Coronary artery (tissue), 2 donors: Measurements from ENCODE around the gene C16orf78.

ENCODE experiments used
- DNase-seq: peaks from one replicate; pipeline ENCODE4 v3.0.0-alpha.2; 2017; ENCODE audit warnings: low spot score
- H3K27ac ChIP-seq, 2 donors: fragments of 200-600 bp; sonication (generic); one replicate each; pipeline ENCODE4 v1.5.1; 2016 to 2019
- H3K4me3 ChIP-seq: fragments of 200-600 bp; sonication (generic); 2 replicates; pipeline ENCODE4 v1.5.1; 2016; ENCODE audit warnings: mild to moderate bottlenecking, moderate library complexity
- TF ChIP-seq, protein P1 (sequence below): fragments of 200-600 bp; sonication (generic); IDR thresholded peaks from one replicate; pipeline ENCODE4 v1.5.1; 2019; ENCODE audit warnings: antibody characterized with exemption

C16orf78 gene

DNA sequence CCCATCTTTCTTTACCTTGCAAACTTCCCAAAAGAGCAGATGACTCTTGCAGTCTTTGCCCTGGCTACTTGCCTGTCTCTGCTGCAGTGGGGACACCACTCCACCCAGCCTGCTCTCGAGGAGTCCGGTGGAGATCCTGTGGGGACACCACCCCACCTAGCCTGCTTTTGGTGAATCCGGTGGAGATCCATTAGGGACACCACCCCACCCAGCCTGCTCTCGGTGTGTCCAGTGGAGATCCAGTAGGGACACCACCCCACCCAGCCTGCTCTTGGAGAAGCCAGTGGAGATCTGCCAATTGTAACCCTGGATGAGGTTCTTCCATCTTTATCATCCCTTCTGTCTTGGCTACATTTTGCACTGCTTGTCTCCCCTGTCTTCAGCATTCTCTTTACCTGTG lies 54.2 kb downstream of the C16orf78 start:
- TF ChIP-seq, protein P1, sequence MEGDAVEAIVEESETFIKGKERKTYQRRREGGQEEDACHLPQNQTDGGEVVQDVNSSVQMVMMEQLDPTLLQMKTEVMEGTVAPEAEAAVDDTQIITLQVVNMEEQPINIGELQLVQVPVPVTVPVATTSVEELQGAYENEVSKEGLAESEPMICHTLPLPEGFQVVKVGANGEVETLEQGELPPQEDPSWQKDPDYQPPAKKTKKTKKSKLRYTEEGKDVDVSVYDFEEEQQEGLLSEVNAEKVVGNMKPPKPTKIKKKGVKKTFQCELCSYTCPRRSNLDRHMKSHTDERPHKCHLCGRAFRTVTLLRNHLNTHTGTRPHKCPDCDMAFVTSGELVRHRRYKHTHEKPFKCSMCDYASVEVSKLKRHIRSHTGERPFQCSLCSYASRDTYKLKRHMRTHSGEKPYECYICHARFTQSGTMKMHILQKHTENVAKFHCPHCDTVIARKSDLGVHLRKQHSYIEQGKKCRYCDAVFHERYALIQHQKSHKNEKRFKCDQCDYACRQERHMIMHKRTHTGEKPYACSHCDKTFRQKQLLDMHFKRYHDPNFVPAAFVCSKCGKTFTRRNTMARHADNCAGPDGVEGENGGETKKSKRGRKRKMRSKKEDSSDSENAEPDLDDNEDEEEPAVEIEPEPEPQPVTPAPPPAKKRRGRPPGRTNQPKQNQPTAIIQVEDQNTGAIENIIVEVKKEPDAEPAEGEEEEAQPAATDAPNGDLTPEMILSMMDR = no peak
- no peak for DNase-seq
- H3K27ac ChIP-seq = no peak overlapping the region
- no peak overlapping the region for H3K4me3 ChIP-seq

DNA sequence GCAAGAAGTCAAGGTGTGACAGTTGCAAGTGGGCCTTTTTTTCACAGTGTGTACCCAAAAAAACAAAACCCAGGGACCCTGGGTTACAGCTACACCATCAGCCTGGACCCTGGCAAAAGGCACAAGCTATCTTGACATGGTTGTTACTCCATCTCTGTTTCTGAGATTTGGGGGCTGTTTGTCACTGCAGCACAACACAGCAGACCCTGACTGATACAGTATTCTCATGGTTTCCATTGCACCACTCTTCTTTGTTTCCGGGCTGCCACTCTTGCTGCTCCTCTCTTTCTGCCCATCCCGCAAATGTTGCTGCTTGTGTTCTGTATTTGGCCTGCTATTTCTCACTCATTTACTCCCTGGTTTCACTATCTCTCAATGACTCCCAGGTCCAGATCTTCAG lies 55.2 kb downstream of the C16orf78 start:
- TF ChIP-seq, protein P1 = no peak
- Histone ChIP-seq H3K27ac (no peak overlapping the region), H3K4me3 (no peak overlapping the region)
- no peak for DNase-seq

DNA sequence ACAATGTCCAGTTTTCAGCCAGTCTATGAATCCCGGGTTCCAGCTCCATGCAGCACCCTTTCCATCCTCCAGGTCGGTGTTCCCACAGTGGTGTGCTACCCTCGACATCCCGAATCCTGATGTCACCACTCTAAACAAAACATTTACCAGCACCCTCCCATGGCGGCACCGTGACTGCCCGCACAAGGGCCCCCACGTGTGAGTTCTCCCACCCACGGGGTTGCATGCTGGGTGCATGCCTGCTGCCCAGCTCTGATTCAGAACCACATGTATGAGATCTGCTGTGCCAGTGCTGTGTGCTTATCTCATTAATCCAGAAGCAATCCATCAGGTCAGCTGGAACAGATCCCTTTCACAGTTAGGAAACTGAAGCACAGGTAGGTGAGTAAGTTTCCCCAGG lies 57.4 kb downstream of the C16orf78 start:
- TF ChIP-seq, protein P1 = no peak
- DNase-seq = no peak
- Histone ChIP-seq H3K27ac (no peak overlapping the region), H3K4me3 (no peak overlapping the region)

DNA sequence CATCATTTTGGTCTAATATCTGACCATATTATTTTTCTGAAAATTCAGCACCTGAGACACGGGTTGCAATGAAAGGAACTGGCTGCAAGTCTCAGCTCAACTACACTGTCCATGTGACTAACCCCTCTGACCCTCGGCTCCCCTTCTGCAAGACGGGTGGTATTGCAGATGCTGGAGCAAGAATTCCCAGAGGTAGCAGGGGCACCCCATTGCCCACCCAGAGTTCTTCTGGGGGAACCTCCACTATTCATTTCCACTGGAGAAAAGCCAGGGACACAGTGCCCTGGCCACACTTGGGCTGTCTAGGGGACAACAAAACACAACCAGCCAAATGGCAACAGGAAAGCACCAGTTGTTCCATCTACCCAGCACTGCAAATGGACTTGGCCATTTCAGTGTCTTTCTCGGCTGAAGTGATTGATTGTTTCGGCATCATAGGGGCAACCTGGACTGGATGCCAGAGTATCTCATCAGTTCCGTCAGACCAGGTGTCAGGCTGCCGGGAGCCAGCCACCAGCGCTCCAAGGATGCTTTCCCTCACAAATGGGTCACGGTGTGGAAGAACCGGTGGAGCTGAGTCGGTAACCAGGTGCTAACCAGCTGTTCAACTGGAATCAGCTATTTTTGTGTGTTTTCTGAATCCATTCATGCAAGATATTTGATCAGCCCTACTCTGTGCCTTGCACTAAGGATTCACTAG lies 58.1 kb downstream of the C16orf78 start:
- DNase-seq = no peak
- TF ChIP-seq, protein P1 = no peak
- H3K4me3 ChIP-seq = no peak overlapping the region
- no peak overlapping the region for H3K27ac ChIP-seq

DNA sequence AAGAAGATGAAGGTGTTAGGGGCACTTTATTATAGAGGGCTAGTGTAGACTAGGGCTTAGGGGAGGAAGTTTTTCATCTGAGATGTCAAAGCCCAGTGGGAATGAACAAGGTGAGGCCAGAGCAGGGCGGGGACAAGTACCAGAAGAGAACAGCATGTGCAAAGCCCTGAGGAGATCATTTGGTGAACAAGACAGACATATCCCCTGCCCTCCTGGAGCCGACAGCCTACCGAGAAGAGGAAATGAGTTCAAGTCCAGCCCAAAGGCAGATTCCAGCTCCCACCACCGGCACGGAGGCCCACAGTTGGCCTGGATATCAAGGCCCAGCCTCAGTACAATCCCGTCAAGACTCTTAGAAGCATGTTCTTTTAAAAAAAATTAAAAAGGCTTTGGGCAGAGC lies 61.1 kb downstream of the C16orf78 start:
- no peak overlapping the region for H3K4me3 ChIP-seq
- TF ChIP-seq, protein P1 = no peak
- H3K27ac ChIP-seq = no peak overlapping the region
- DNase-seq = no peak

DNA sequence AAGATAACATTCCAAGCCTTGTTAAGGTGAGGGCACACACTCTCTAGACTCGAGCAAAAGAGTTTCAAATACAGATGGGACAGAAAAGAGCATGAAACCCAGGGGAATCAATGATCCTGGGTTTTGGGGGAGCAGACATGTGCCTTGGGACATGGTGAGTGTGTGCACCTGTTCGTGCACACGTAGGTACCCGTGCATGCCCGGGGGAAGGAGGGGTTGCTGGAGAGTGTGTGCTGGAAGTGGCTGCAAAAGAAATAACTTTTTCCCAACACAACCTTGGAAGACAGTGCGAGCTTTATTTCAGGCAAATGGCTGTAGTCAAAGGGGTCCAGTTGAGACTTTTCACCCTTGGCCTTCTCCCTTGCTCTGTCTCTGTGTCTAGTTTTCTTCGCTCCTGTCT lies 62.6 kb downstream of the C16orf78 start:
- TF ChIP-seq, protein P1 = no peak
- no peak overlapping the region for H3K27ac ChIP-seq
- no peak overlapping the region for H3K4me3 ChIP-seq
- no peak for DNase-seq

DNA sequence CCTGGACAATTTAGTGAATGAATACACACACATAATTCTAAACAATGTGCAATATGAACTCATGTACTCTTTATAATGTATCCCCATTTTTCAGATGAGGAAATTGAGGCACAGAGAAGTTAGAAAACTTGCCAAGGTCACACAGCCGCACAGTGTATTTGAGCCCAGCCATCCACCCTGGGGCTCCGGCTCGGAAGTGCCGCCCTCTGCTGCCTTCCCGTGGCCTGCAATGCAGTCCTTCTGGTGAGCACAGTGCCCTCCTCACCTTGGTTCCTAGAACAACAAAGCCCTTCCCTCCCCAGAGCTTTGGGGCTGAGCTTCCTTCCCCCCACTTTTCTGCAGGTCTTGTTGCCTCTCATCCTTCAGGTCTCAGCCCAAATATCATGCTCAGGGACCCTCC lies 63.7 kb downstream of the C16orf78 start:
- no peak for DNase-seq
- H3K4me3 ChIP-seq = no peak overlapping the region
- TF ChIP-seq, protein P1 = no peak
- no peak overlapping the region for H3K27ac ChIP-seq
